ENCODE results near the gene SPDYE4. TPM values are rescaled to one million over a fixed set of nuclear protein-coding genes. Genes with fewer than 3 reads are reported as not detected.

Gene SPDYE4
- total RNA-seq, 1 donor from 2014 or later: not detected

GRCh38 chr17:8728971-8729370 lies 29.4 kb downstream of the SPDYE4 start:
- no peak overlapping the region for H3K4me3 Mint-ChIP-seq (ENCODE audit: unreplicated experiment)
- peaks cover 4% of the 10 kb centered on the region for H3K4me1 Mint-ChIP-seq (ENCODE audit: low read depth)
- no peak for TF ChIP-seq CTCF (IDR thresholded peaks at IDR 0.05)
- no peaks in the 10 kb centered on the region for H3K9me3 Mint-ChIP-seq (ENCODE audit: low read depth)
- no peak for DNase-seq (ENCODE audit: low spot score)
- no peaks in the 10 kb centered on the region for H3K27me3 Mint-ChIP-seq (ENCODE audit: low read depth)
- H3K27ac Mint-ChIP-seq (ENCODE audit: unreplicated experiment): no peak overlapping the region
- H3K36me3 Mint-ChIP-seq (ENCODE audit: low read depth): no peaks in the 10 kb centered on the region

GRCh38 chr17:8728251-8728938 lies 30.0 kb downstream of the SPDYE4 start:
- no peak for TF ChIP-seq CTCF (IDR thresholded peaks at IDR 0.05)
- peaks cover 4% of the 10 kb centered on the region for H3K4me1 Mint-ChIP-seq (ENCODE audit: low read depth)
- no peaks in the 10 kb centered on the region for H3K27me3 Mint-ChIP-seq (ENCODE audit: low read depth)
- no peak overlapping the region for H3K4me3 Mint-ChIP-seq (ENCODE audit: unreplicated experiment)
- DNase-seq (ENCODE audit: low spot score): no peak
- no peaks in the 10 kb centered on the region for H3K36me3 Mint-ChIP-seq (ENCODE audit: low read depth)
- H3K27ac Mint-ChIP-seq (ENCODE audit: unreplicated experiment): no peak overlapping the region
- no peaks in the 10 kb centered on the region for H3K9me3 Mint-ChIP-seq (ENCODE audit: low read depth)

- Mint-ChIP-seq H3K36me3 (ENCODE audit: low read depth) (no peaks in the 10 kb centered on the region), H3K4me3 (ENCODE audit: unreplicated experiment) (no peak overlapping the region), H3K4me1 (ENCODE audit: low read depth) (peaks cover under 1% of the 10 kb centered on the region), H3K27me3 (ENCODE audit: low read depth) (no peaks in the 10 kb centered on the region), H3K9me3 (ENCODE audit: low read depth) (no peaks in the 10 kb centered on the region), H3K27ac (ENCODE audit: unreplicated experiment) (no peak overlapping the region)
- no peak for DNase-seq (ENCODE audit: low spot score)
- TF ChIP-seq CTCF (IDR thresholded peaks at IDR 0.05): no peak
Measured at GRCh38 chr17:8726941-8727555, 31.3 kb downstream of the SPDYE4 start.

- no peaks in the 10 kb centered on the region for H3K9me3 Mint-ChIP-seq (ENCODE audit: low read depth)
- TF ChIP-seq CTCF (IDR thresholded peaks at IDR 0.05): no peak
- H3K4me1 Mint-ChIP-seq (ENCODE audit: low read depth): peaks cover 5% of the 10 kb centered on the region
- no peak overlapping the region for H3K4me3 Mint-ChIP-seq (ENCODE audit: unreplicated experiment)
- no peak overlapping the region for H3K27ac Mint-ChIP-seq (ENCODE audit: unreplicated experiment)
- no peaks in the 10 kb centered on the region for H3K27me3 Mint-ChIP-seq (ENCODE audit: low read depth)
- H3K36me3 Mint-ChIP-seq (ENCODE audit: low read depth): no peaks in the 10 kb centered on the region
- no peak for DNase-seq (ENCODE audit: low spot score)
Measured at GRCh38 chr17:8725881-8726876, 32.2 kb downstream of the SPDYE4 start.

GRCh38 chr17:8724451-8724850 lies 33.9 kb downstream of the SPDYE4 start:
- Mint-ChIP-seq H3K4me3 (ENCODE audit: unreplicated experiment) (no peak overlapping the region), H3K27ac (ENCODE audit: unreplicated experiment) (no peak overlapping the region), H3K9me3 (ENCODE audit: low read depth) (no peaks in the 10 kb centered on the region), H3K4me1 (ENCODE audit: low read depth) (peaks cover 5% of the 10 kb centered on the region), H3K27me3 (ENCODE audit: low read depth) (no peaks in the 10 kb centered on the region), H3K36me3 (ENCODE audit: low read depth) (no peaks in the 10 kb centered on the region)
- no peak for TF ChIP-seq CTCF (IDR thresholded peaks at IDR 0.05)
- DNase-seq (ENCODE audit: low spot score): no peak
